Dermis microvascular lymphatic vessel endothelial cell (primary cell): ENCODE measurements around the gene LSAMP. TPM values are rescaled to one million over a fixed set of nuclear protein-coding genes. Genes with fewer than 3 reads are reported as not detected.
"Not testable (repeated sequence)": the region's sequence is repeated elsewhere in the genome, so short reads cannot be mapped to it uniquely, and the experiment has no call there.

ENCODE experiments used
- DNase-seq, 2 donors: peaks; one replicate each; pipeline versions ENCODE4 v3.0.0 to v3.0.0-alpha.2; 2010; ENCODE audit warnings: low read depth in 2 of 2
- total RNA-seq: library from RNA; depleted of rRNA; stranded (reverse); fragments of >200 nt; gene quantifications from 2 replicates; pipeline ENCODE4 v1.2.1, GENCODE V29; 2014

The LSAMP gene
- total RNA-seq, 1 donor from 2014 or later = not detected

DNA sequence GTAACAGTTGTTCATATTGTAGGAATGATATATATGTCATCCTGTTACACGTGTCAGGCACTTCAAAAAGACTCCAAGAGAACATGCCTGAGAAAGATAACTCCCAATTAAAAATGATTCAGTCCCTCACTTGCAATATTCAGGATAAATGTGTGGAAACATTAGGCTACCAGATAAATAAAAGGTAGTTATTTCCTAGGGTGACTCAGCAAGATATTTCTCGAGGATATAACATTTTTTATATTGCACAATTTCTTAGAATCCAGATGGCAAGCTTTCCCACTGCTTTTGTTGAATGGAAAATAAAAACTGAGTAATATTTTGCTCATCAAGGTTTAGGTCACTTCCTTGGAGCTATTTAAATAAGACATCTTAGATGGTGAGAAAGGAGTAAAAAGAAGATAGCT lies 640.6 kb downstream of the LSAMP start:
- DNase-seq = no peak

DNA sequence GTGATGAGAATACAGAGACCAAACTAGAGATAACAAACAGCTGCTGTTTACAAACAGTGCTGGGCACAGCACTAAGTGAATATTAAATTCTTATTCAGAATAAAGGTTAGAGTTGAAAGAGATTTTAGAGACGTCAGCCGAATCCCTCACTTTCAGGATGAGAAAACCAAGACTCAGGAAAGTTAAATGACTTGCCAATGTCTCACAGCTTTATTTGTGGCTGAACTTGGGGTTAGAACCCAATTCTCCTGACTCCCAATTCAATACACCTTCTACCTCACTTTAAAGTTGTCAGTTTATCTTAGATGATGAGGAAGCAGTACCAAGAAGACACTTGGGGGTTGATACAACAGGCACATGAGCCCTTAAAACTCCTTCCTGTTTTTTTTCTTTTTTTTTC lies 641.1 kb downstream of the LSAMP start:
- DNase-seq = no peak

DNA sequence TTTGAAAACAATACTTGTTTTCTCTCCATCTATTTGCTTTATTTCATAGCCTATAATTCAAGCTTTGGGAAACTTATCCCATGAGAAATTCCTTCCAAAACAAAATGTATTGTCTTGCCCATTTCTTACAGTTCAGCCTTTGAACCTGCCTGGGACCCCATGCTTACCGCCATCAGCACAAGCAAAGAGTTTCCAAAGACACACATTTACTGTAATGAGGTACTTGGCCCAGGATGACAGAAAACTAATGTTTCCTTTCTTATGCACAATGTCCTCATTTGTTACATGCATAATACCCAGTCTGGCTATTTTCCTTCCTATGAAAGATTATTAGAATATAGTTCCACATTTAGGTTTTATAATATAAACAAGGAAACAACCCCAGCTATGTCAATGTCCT lies 641.6 kb downstream of the LSAMP start:
- DNase-seq = no peak

DNA sequence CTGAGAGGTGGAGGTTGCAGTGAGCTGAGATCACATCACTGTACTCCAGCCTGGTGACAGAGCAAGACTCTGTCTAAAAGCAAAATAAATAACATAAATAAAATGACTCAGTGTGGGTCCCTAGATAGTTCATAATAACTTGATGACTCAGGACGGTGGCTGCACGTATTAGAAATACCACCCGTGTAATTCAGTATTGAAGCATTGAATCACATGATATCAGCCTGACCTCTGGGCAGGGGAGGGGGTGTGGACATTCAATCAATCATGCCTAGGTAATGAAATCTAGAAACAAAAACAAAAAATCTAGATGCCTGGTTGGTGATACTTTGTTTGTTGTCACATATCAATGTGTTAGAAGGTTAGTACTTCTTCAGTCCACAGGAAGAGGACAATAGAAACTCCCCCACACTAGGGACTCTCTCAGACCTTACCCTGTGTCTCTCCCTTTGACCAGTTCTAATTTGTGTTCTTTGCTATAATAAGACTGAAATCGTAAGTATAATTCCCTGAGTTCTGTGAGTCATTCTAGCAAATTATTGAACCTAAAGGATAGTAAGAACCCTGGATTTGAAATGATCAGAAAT lies 644.7 kb downstream of the LSAMP start:
- DNase-seq = no peak

DNA sequence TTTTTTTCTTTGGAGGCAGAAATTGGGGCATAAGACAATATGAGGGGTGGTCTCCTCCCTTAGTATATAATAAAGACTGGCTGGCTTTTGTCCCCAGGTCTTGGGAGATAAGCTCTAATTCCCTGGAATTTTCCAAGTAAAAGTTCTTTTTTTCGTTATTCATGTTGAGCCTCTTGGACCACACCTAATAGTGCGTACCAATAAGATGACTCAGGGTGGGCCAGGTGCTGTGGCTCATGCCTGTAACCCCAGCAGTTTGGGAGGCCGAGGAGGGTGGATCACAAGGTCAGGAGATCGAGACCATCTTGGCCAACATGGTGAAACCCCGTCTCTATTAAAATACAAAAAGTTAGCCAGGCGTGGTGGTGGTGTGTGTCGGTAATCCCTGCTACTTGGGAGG lies 645.2 kb downstream of the LSAMP start:
- not testable (repeated sequence) for DNase-seq

DNA sequence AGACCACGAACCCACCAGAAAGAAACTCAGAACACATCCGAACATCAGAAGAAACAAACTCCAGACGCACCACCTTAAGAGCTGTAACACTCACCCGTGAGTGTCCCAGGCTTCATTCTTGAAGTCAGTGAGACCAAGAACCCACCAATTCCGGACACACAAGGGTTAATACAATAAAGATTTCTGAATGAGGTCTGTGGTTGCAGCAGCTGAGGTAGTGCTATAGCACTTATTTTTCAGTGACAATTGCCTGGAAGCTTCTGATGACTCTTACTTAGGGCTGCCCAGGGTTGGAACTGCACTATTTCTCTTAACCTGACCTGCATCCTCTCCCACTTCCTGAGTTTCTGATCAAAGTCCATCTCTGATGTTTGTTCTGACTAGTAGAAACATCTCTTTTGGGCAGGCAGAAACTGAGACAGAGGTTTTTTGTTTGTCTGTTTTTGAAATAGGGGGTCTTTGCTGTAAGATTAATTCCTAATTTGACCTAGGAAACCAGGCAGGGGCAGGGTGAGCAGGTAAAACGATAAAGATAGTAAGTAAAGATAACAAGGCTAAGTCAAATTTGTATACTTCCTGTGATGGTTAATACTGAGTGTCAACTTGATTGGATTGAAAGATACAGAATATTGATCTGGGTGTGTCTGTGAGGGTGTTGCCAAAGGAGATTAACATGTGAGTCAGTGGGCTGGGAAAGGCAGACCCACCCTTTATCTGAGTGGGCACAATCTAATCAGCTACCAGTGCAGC lies 652.9 kb downstream of the LSAMP start:
- DNase-seq = no peak

DNA sequence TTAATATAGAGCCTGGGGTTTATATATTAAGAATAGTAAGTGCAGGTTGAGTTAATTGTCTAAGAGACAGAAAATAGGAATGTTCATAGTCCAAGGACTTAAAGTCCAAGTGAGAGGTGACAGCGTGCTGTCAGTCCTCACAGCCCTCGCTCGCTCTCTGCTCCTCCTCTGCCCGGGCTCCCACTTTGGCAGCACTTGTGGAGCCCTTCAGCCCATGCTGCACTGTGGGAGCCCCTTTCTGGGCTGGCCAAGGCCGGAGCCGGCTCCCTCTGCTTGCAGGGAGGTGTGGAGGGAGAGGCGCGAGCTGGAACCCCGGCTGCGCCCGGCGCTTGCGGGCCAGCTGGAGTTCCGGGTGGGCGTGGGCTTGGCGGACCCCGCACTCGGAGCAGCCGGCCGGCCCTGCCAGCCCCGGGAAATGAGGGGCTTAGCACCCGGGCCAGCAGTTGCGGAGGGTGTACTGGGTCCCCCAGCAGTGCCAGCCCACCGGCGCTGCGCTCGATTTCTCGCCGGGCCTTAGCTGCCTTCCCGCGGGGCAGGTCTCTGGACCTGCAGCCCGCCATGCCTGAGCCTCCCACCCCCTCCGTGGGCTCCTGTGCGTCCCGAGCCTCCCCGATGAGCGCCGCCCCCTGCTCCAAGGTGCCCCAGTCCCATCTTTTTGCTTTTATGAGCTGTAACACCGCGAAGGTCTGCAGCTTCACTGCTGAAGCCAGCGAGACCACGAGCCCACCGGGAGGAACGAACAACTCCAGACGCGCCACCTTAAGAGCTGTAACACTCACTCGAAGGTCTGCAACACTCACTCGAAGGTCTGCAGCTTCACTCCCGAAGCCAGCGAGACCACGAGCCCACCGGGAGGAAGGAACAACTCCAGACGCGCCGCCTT lies 653.8 kb downstream of the LSAMP start:
- not testable (repeated sequence) for DNase-seq

DNA sequence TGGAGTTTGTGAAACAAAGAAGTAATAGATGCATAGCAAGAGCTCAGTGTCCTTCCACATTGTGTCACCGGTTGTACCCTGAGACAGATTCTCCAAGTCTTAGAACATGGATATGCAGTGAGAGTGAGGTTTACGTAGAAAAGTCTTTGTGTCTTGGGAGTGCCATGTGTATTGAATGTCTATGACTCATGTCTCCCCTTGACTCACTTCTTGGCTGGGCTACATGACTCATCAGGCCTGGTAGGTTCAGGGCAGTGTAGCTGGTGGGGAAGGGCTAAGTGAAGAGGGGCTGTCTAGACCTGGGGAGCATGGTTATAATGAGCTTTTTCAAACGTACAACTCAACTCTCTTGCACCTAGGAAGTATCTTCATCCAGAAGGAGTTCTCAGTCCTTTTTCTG lies 654.5 kb downstream of the LSAMP start:
- DNase-seq = peak in 1 of 2 donors; percentile 77

DNA sequence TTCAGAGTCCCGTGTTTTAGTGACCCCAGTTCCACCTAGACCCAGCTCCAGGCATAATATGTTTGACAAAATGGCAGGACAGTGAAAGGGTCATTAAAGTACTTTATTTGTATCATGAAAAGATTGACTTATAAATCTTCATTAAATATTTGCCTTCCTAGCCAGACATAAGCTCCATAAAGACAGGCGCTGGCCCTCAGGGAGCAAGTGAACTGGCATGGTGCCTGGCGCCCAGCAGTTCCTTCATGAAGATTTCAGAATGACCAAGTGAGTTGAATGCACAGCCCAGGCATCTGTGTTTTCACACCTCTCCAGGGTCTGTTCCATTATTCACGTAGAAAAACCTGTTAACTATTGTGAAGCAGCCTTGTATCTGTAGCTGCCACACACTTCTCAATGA lies 655.8 kb downstream of the LSAMP start:
- no peak for DNase-seq

DNA sequence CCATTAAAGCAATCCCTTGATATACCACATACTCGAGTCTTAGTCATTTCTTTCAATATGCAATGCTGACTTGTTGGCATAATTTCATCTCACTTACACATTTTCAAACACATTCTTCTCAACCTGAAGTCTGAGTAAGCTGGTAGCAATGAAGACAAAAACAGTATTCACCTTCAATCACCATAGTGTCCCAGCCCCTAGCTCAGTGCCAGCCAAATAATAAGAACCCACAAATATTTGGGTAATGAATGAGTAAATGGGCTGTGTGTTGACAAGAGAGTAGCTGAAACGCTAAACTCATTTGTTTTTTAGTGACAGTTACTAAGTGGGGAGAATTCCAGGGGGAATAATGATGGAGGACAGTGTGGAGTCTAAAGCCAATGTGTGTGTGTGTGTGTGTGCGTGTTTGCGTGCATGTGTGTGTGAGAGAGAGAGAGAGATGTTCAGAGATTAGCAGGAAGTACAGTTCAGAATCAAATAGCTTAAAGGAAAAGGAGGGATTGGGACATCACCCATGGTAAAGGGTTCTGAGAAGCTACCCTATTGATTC lies 656.3 kb downstream of the LSAMP start:
- no peak for DNase-seq

DNA sequence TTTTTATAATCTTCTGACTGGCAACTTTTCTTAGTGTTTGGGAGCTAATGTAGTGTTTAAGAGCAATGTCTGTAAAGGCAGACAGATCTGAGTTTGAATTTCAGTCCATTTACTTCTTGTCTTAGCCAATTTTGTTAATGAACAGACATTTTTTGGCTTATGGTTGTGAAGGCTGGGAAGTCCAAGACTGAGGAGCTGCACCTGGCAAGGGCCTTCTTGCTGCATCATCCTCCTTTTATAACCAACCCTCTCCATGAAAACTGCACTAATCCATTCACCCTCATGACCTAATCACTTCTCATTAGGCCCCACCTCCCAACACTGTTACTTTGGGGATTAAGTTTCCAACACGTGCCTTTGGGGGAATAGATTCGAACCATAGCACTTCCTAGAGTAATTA lies 657.5 kb downstream of the LSAMP start:
- no peak for DNase-seq

DNA sequence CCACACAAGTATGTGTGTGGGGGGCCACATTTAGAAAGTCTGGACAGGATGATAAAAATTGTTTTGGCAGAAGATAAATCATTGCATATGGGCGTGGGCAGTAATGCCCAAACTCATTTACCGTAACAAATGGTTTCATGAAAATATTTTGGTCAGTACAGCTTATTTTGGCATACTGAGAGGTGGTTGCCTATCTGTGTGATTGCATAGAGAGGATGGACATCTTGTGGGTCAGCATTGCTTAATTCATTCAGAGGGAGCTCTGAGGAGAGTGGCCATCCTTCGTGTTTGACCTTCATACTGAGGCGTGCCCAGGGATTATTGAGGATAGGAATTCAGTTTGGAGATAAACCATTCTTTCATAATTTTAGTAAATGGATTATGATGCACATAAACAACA lies 659.5 kb downstream of the LSAMP start:
- DNase-seq = no peak

DNA sequence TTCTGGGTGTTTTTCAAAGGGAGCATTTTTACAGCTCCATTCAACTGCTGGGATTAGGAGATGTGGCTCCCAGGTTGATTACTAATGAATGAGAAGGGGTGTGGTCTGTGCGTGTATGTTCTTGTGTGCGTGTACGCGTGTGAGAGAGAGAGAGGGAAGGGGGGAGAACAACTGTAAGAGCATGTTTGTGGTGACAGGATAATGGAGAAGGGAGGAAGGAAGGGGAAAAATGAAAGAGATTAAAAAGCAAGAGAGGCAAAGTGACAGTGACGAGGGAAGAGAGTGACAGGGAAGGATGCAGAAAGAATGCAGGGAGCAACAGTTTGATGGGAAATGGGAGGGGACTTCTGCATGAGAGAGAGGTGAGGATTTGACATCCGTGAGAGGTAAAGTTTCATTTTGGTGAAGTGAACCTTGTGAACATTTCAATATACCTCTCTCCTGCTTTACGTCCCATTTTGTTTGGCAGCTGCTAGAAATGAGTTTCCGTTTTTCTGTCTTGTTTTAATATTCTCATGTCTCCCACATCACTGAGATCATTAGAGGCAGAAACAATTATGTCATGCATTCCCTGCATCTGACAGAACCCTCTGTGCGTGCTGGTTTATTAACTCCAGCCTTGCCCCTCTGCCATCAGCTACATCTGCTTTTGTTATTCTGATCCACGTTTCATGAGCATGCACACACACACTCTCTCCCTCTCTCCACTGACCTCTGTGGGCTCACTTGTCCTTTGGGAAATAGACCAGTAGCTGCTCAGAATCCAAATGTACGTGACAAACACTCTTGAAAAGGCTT lies 660.3 kb downstream of the LSAMP start:
- no peak for DNase-seq

DNA sequence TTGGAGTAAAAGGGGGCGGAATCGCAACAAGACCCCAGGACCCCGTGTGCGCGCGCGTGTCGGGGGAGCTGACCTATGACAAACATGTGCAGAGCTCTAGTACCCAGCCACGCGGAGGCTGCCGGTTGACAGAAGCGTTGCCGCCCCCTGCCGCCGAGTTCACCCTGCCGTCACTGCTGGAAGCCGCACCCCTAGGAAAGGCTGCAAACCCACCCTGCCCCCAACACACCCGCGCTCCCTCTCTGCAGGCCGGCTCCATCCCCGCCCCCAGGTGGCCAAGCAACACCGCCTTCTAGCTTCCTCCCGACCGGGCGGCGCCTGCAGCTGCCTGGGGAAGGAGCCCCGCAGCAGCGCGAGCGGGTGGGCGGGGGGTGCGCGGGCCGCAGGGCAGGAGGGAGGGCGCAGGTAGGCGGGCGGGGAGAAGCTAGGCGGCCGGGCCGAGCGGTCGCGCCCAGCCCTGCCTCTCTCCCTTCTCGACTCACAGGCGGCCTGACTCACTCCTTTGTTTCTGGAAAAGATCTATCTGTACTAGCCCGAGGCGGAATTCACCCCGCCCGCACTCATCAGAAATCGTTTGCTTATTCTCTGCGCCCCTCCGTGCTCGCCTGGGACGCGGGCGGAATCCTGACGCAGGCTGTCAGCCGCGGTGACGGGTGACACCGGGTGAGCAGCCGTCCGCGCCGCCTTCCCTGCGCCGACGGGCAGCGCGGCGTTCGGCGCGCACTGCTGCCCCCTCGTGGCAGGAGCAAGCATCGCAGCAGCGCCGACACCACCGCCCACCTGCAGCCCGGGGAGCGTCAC lies 661.1 kb downstream of the LSAMP start:
- peak; percentile 72 to 92 for DNase-seq

DNA sequence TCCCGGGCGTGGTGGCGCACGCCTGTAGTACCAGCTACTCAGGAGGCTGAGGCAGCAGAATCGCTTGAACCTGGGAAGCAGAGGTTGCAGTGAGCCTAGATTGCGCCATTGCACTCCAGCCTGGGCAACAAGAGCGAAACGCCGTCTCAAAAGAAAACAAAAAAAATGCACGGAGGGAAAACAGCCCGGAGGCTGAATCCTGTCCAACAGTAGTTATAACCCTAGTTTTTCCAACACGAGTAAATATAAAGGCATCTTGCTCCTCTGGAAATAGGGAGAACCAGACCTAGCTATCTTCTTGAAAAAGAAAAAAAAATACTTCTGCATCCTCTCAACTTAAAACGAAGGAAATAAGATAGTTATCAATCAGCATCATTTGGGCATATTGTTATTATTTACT lies 661.9 kb downstream of the LSAMP start:
- DNase-seq = not testable (repeated sequence)

DNA sequence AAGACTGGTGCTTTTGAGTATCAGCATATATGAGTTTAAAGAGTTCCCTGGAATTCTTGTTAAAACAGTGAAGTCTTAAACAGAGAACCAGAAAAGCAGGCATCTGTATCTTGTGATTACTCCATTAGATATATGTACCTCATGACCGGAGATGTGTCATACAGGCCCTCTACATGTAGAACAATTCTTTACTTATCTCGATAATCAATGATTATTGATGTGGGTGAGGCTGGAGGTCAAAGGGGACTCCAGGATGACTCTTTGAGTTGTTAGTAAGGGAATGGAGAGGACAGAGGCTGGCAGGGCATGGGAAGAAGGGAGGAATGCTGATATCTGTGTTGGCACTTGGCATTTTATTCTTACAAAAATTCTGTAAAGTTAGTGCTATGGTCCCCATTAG lies 666.3 kb downstream of the LSAMP start:
- no peak for DNase-seq

DNA sequence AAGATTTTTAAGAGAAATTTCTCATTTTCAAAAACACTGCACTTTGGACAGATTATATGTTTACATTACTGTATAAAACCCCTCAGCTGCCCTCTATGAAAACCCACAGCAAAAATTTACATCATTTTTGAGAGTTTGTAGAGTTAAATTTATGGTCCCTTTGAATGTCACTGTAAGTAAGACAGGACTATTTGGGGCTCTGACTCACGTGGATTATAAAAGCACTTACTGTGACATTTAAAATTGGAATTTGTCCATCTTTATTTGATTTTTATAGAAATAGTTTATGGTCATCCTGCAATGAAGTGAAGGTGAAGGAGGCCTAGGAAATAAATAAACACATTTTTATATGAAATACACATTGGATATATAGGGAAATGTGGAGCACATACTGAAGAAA lies 672.3 kb downstream of the LSAMP start:
- DNase-seq = no peak

DNA sequence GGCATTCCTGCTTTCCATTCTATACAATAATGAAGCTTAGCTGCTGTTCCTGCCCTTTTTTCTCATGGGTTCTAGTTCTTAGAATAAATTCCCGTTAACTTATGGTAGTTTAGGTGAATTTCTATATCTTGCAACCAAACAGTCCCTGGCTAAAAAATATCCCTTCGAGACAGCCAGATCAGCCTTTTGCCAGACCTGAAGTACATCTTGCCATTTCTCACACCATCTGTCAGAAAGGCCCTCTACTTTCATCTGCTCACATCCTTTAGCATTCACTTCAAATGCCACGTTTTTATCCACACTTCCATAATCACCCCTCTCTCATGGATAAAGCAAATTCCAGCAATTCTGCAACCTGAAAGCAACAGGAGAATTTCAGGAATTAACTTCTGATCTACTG lies 676.6 kb downstream of the LSAMP start:
- DNase-seq = no peak

DNA sequence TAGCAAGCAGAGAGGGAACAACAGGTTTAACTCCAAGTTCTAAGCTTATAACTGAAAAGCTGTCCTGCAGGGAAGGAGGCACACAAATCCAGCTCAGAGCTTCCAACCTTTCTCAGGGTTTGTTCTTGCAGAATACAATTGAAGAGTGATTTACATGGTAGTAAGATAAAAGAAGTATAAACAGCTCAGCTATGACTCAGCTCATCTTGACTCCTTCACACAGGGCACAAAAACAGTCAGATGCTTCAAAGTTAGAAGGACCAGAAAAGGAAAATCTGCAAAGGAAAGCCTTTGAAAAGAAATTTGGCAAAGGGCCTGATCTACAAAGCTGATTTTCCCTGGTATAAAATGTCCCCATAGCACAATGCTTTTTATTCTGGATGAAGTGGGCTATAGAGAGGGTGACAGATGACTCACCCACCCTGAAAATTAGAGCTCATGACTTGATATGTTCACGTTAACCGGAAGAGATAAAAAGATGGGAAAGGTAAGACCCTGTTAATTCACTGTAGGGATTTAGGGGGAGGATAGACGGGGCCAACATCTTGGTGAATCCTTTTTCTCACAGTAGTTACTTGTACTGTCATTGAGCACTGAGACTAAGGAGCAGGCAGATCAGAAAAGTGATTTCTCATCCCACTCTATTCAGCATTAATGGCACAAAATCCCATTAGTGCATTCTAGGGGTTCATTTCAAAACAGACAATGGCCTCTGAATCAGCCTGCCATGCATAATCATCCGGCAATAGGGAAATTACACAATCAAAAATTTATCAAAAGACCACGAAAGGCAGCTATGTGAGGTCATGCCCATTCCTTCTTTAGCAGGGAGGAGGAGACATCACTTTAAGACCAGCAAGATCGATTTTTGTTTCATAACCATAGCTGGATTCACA lies 678.5 kb downstream of the LSAMP start:
- DNase-seq = no peak

DNA sequence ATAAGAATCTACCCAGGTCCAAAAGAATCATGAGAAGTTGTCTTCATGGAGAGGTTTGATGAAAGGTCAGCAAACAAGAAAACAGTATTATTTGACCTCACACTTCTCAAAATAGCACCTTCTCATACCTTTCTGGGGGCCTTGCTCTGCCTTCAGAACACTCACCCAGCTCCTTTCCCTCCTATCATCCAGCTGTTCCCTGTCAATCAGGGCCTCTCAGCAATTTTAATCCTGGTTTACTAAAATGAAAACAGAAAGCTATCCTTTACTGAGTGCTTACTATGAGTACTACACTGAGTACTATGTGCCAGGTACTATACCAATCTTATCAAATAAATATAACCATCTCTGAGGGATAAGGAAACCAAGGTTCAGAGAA lies 683.4 kb downstream of the LSAMP start:
- DNase-seq = no peak
